ENCODE data around the gene CPTP. TPM values are rescaled to one million over a fixed set of nuclear protein-coding genes. Genes with fewer than 3 reads are reported as not detected.
A peak's percentile ranks its signal among the peaks of the same experiment; 100 is the strongest.

CPTP gene
- total and polyA plus RNA-seq, 2 of the 13 experiments (the other 11 are each of a cell fraction or from before 2014, with no cell fraction given), result 5.5 to 9.3 TPM

GRCh38 chr1:1361982-1362423, 37.4 kb downstream of the CPTP start (continued):
- 0 out of 2 replicates have a peak, but pooled peaks have one; percentile 32 for TF ChIP-seq HNF1B (CRISPR knock-in tag; IDR thresholded peaks at IDR 0.05)
- TF ChIP-seq KMT2A (CRISPR knock-in tag; IDR thresholded peaks at IDR 0.05), result no peak
- no peak for TF ChIP-seq TCF12 (IDR thresholded peaks at IDR 0.05)
- TF ChIP-seq TCF12 (CRISPR knock-in tag; IDR thresholded peaks at IDR 0.05), result no peak
- TF ChIP-seq BATF2 (CRISPR knock-in tag; IDR thresholded peaks at IDR 0.05), result no peak
- no peak for TF ChIP-seq SOX13 (IDR thresholded peaks at IDR 0.05)
- peak in 1 of 2 experiments; percentile 26; a peak in 1 of 4 replicates for TF ChIP-seq SOX13 (CRISPR knock-in tag; conservative IDR thresholded peaks at IDR 0.05 in 1 of 2, IDR thresholded peaks at IDR 0.05 in 1 of 2)
- TF ChIP-seq ZFYVE20 (CRISPR knock-in tag; IDR thresholded peaks at IDR 0.05; ENCODE audit: borderline replicate concordance, low read depth), result no peak
- no peak for TF ChIP-seq ISX (CRISPR knock-in tag; conservative IDR thresholded peaks at IDR 0.05)
- no peak for TF ChIP-seq CEBPB (IDR thresholded peaks at IDR 0.05; ENCODE audit: borderline replicate concordance, low read depth, low read length)
- no peak for TF ChIP-seq ZNF101 (CRISPR knock-in tag; IDR thresholded peaks at IDR 0.05; ENCODE audit: borderline replicate concordance, low read depth)
- TF ChIP-seq, protein P1, sequence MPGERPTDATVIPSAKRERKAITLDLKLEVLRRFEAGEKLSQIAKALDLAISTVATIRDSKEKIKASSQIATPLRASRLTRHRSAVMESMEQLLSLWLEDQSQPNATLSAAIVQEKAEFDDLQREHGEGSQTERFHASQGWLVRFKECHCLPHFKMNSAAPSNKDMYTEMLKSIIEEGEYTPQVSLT (CRISPR knock-in tag; IDR thresholded peaks at IDR 0.05; ENCODE audit: borderline replicate concordance, low read depth), result no peak
- peak; percentile 29; the same call in 1 of the 2 replicates for TF ChIP-seq NR2F6 (IDR thresholded peaks at IDR 0.05)
- peak; percentile 58; the same call in 1 of the 2 replicates for TF ChIP-seq NR2F6 (CRISPR knock-in tag; IDR thresholded peaks at IDR 0.05)
- no peak for TF ChIP-seq FOSL1 (CRISPR knock-in tag; IDR thresholded peaks at IDR 0.05; ENCODE audit: borderline replicate concordance)
- TF ChIP-seq ZSCAN29 (CRISPR knock-in tag; conservative IDR thresholded peaks at IDR 0.05), result 0 out of 2 replicates have a peak, but pooled peaks have one; percentile 23
- no peak for TF ChIP-seq CBX5 (CRISPR knock-in tag; IDR thresholded peaks at IDR 0.05; ENCODE audit: borderline replicate concordance)
- peak; percentile 23 for TF ChIP-seq ZNF781 (CRISPR knock-in tag; IDR thresholded peaks at IDR 0.05; ENCODE audit: borderline replicate concordance, not compliant biosample characterization)
- no peak for TF ChIP-seq POGZ (CRISPR knock-in tag; IDR thresholded peaks at IDR 0.05)
- TF ChIP-seq THAP9 (CRISPR knock-in tag; IDR thresholded peaks at IDR 0.05; ENCODE audit: borderline replicate concordance), result no peak
- TF ChIP-seq RORA (CRISPR knock-in tag; IDR thresholded peaks at IDR 0.05), result no peak
- TF ChIP-seq ZNF556 (CRISPR knock-in tag; IDR thresholded peaks at IDR 0.05; ENCODE audit: borderline replicate concordance), result no peak
- TF ChIP-seq RBFOX2 (IDR thresholded peaks at IDR 0.05; ENCODE audit: low read depth, low read length), result no peak
